Astrocyte (in vitro differentiated cells and primary cell): Measurements from ENCODE around the gene UCN. TPM values are rescaled to one million over a fixed set of nuclear protein-coding genes. Genes with fewer than 3 reads are reported as not detected.
"Not testable (repeated sequence)": the region's sequence is repeated elsewhere in the genome, so short reads cannot be mapped to it uniquely, and the experiment has no call there.

Source experiments
- DNase-seq: peaks from one replicate; pipeline ENCODE4 v3.0.0-alpha.2; 2010; ENCODE audit warnings: low read depth
- FAIRE-seq: peaks from 2 replicates; lab custom pipeline; 2011; peaks lifted over from hg19 to GRCh38; lab: Jason Lieb, UNC
- H2AFZ ChIP-seq: 2 replicates; pipeline ENCODE4 v1.6.0; 2012; ENCODE audit warnings: low read depth, low read length, inconsistent platforms
- H3K27ac ChIP-seq: 2 replicates; pipeline ENCODE4 v1.5.1; 2011; ENCODE audit warnings: low read depth, low read length, inconsistent platforms
- H3K27me3 ChIP-seq: 2 replicates; pipeline ENCODE4 v1.6.0; 2011; ENCODE audit warnings: low read length, inconsistent platforms; ENCODE audit not compliant: insufficient read depth
- H3K36me3 ChIP-seq: 2 replicates; pipeline ENCODE4 v1.5.1; 2011; ENCODE audit warnings: low read length, inconsistent platforms; ENCODE audit not compliant: insufficient read depth
- H3K4me1 ChIP-seq: 2 replicates; pipeline ENCODE4 v1.5.1; 2011; ENCODE audit warnings: low read length, inconsistent platforms; ENCODE audit not compliant: insufficient read depth
- H3K4me2 ChIP-seq: 2 replicates; pipeline ENCODE4 v1.6.0; 2012; ENCODE audit warnings: low read length, inconsistent platforms
- H3K4me3 ChIP-seq: 2 replicates; pipeline ENCODE4 v1.5.1; 2011; ENCODE audit warnings: low read depth, mild to moderate bottlenecking, low read length, inconsistent platforms; ENCODE audit not compliant: insufficient read depth
- H3K79me2 ChIP-seq: 2 replicates; pipeline ENCODE4 v1.6.0; 2012; ENCODE audit warnings: mild to moderate bottlenecking, low read length, inconsistent platforms; ENCODE audit not compliant: insufficient read depth
- H3K9ac ChIP-seq: 2 replicates; pipeline ENCODE4 v1.6.0; 2012; ENCODE audit warnings: mild to moderate bottlenecking, low read length, inconsistent platforms
- H3K9me3 ChIP-seq: 2 replicates; pipeline ENCODE4 v1.5.1; 2012; ENCODE audit warnings: low read depth, mild to moderate bottlenecking, low read length, inconsistent platforms; ENCODE audit not compliant: insufficient read depth
- H4K20me1 ChIP-seq: 2 replicates; pipeline ENCODE4 v1.6.0; 2012; ENCODE audit warnings: low read length, inconsistent platforms; ENCODE audit not compliant: insufficient read depth
- H3K27ac Mint-ChIP-seq: one replicate; pipeline ENCODE4 v1.8.0; 2021; ENCODE audit warnings: mild to moderate bottlenecking, mixed read lengths; ENCODE audit not compliant: unreplicated experiment
- H3K27me3 Mint-ChIP-seq: one replicate; pipeline ENCODE4 v1.8.0; 2021; ENCODE audit warnings: low read depth, mixed read lengths; ENCODE audit not compliant: unreplicated experiment
- H3K36me3 Mint-ChIP-seq: one replicate; pipeline ENCODE4 v1.8.0; 2021; ENCODE audit warnings: low read depth, mixed read lengths; ENCODE audit not compliant: unreplicated experiment
- H3K4me1 Mint-ChIP-seq: one replicate; pipeline ENCODE4 v1.8.0; 2021; ENCODE audit warnings: low read depth, mixed read lengths; ENCODE audit not compliant: unreplicated experiment
- H3K4me3 Mint-ChIP-seq: one replicate; pipeline ENCODE4 v1.8.0; 2021; ENCODE audit warnings: mild to moderate bottlenecking, moderate library complexity, mixed read lengths; ENCODE audit not compliant: unreplicated experiment
- H3K9me3 Mint-ChIP-seq: one replicate; pipeline ENCODE4 v1.8.0; 2021; ENCODE audit warnings: mild to moderate bottlenecking, mixed read lengths; ENCODE audit not compliant: unreplicated experiment
- EZH2 ChIP-seq: IDR thresholded peaks from 2 replicates; pipeline ENCODE4 v1.6.1; 2012; ENCODE audit warnings: mild to moderate bottlenecking, low read length, inconsistent platforms; ENCODE audit not compliant: insufficient read depth
- total RNA-seq: library from RNA; stranded (reverse); gene quantifications from 2 replicates; pipeline ENCODE4 v1.2.1, GENCODE V29; 2021
- TF ChIP-seq, protein P1 (sequence below): IDR thresholded peaks from 2 replicates; pipeline ENCODE4 v1.5.1; 2011; ENCODE audit warnings: low read depth, mild to moderate bottlenecking, inconsistent platforms, low read length, moderate library complexity; ENCODE audit not compliant: insufficient read depth

Gene UCN
- total RNA-seq, 1 donor from 2014 or later: 1.1 TPM

GRCh38 chr2:27322301-27322765 lies 14.1 kb upstream of the UCN start:
- TF ChIP-seq, protein P1, sequence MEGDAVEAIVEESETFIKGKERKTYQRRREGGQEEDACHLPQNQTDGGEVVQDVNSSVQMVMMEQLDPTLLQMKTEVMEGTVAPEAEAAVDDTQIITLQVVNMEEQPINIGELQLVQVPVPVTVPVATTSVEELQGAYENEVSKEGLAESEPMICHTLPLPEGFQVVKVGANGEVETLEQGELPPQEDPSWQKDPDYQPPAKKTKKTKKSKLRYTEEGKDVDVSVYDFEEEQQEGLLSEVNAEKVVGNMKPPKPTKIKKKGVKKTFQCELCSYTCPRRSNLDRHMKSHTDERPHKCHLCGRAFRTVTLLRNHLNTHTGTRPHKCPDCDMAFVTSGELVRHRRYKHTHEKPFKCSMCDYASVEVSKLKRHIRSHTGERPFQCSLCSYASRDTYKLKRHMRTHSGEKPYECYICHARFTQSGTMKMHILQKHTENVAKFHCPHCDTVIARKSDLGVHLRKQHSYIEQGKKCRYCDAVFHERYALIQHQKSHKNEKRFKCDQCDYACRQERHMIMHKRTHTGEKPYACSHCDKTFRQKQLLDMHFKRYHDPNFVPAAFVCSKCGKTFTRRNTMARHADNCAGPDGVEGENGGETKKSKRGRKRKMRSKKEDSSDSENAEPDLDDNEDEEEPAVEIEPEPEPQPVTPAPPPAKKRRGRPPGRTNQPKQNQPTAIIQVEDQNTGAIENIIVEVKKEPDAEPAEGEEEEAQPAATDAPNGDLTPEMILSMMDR: no peak
- TF ChIP-seq EZH2: no peak
- Histone ChIP-seq H2AFZ (peak overlapping the region; percentile 76), H3K4me2 (peak overlapping the region; percentile 97), H3K27ac (peak overlapping the region; percentile 96), H3K27me3 (no peaks in the 10 kb centered on the region), H3K9me3 (no peaks in the 10 kb centered on the region), H4K20me1 (peaks cover 10% of the 10 kb centered on the region), H3K4me1 (peaks cover 26% of the 10 kb centered on the region), H3K4me3 (peak overlapping the region; percentile 94), H3K9ac (peak overlapping the region; percentile 99), H3K79me2 (peaks cover 16% of the 10 kb centered on the region), H3K36me3 (peaks cover 10% of the 10 kb centered on the region)
- Mint-ChIP-seq H3K9me3 (no peaks in the 10 kb centered on the region), H3K27me3 (no peaks in the 10 kb centered on the region), H3K4me3 (peak overlapping the region; percentile 92), H3K36me3 (peaks cover 14% of the 10 kb centered on the region), H3K27ac (peak overlapping the region; percentile 98), H3K4me1 (peaks cover 16% of the 10 kb centered on the region)
- DNase-seq (no peak), FAIRE-seq (no peak)

- Mint-ChIP-seq H3K9me3 (no peaks in the 10 kb centered on the region), H3K4me1 (peaks cover 16% of the 10 kb centered on the region), H3K36me3 (peaks cover 7% of the 10 kb centered on the region), H3K4me3 (peak overlapping the region; percentile 92), H3K27ac (peak overlapping the region; percentile 92), H3K27me3 (no peaks in the 10 kb centered on the region)
- peaks cover 26% of the 10 kb centered on the region for H3K4me1 ChIP-seq
- peak overlapping the region; percentile 99 for H3K9ac ChIP-seq
- H3K79me2 ChIP-seq: peaks cover 16% of the 10 kb centered on the region
- peak overlapping the region; percentile 94 for H3K4me3 ChIP-seq
- no peaks in the 10 kb centered on the region for H3K27me3 ChIP-seq
- TF ChIP-seq, protein P1: peak; percentile 59
- no peak for TF ChIP-seq EZH2
- peaks cover 15% of the 10 kb centered on the region for H4K20me1 ChIP-seq
- peak overlapping the region; percentile 97 for H3K4me2 ChIP-seq
- FAIRE-seq: peak; percentile 81
- peak; percentile 97 for DNase-seq
- H3K9me3 ChIP-seq: no peaks in the 10 kb centered on the region
- no peak overlapping the region for H2AFZ ChIP-seq
- peaks cover 2% of the 10 kb centered on the region for H3K36me3 ChIP-seq
- peak overlapping the region; percentile 96 for H3K27ac ChIP-seq
These were observed 12.8 kb upstream of the UCN start for GRCh38 chr2:27320958-27321543.

DNA sequence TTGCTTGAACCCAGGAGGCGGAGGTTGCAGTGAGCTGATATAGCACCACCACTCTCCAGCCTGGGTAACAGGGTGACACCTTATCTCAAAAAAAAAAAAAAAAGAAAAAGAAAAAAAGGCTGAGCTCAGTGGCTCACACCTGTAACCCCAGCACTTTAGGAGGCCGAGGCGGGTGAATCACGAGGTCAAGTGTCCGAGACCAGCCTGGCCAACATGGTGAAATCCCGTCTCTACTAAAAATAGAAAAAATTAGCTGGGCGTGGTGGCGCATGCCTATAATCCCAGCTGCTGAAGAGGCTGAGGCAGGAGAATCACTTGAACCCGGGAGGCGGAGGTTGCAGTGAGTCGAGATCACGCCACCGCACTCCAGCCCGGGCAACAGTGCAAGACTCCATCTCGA lies 11.6 kb upstream of the UCN start:
- not testable (repeated sequence) for H3K27ac ChIP-seq, H3K9me3 ChIP-seq, FAIRE-seq, H3K27ac Mint-ChIP-seq, H2AFZ ChIP-seq, H3K36me3 Mint-ChIP-seq, H3K4me2 ChIP-seq, H3K27me3 ChIP-seq, H3K4me3 Mint-ChIP-seq, DNase-seq, H3K27me3 Mint-ChIP-seq, H3K4me3 ChIP-seq, H3K36me3 ChIP-seq, H3K9me3 Mint-ChIP-seq, H3K9ac ChIP-seq
- Histone ChIP-seq H3K4me1 (peaks cover 26% of the 10 kb centered on the region), H4K20me1 (peaks cover 21% of the 10 kb centered on the region), H3K79me2 (peaks cover 16% of the 10 kb centered on the region)
- peaks cover 16% of the 10 kb centered on the region for H3K4me1 Mint-ChIP-seq
